G401.6 (cell line): ENCODE data around the gene CRIM1.

Source experiments
- FAIRE-seq: peaks from 2 replicates; lab custom pipeline; 2012; peaks lifted over from hg19 to GRCh38; lab: Jason Lieb, UNC

Gene CRIM1

GRCh38 chr2:36578343-36579296 lies 223.0 kb downstream of the CRIM1 start:
- peak; percentile 33 for FAIRE-seq

GRCh38 chr2:36579297-36579664 lies 223.7 kb downstream of the CRIM1 start:
- no peak for FAIRE-seq

- FAIRE-seq = no peak
Observed at GRCh38 chr2:36582538-36582937, 227.0 kb downstream of the CRIM1 start.

- FAIRE-seq = no peak
Observed at GRCh38 chr2:36582951-36583350, 227.4 kb downstream of the CRIM1 start.

GRCh38 chr2:36584148-36584794 lies 228.7 kb downstream of the CRIM1 start:
- no peak for FAIRE-seq

GRCh38 chr2:36586672-36587071 lies 231.1 kb downstream of the CRIM1 start:
- FAIRE-seq = no peak

- no peak for FAIRE-seq
Observed at GRCh38 chr2:36587101-36587500, 231.5 kb downstream of the CRIM1 start.

- FAIRE-seq = peak; percentile 8
Observed at GRCh38 chr2:36587556-36587955, 232.0 kb downstream of the CRIM1 start.

- FAIRE-seq = no peak
Observed at GRCh38 chr2:36589230-36589630, 233.7 kb downstream of the CRIM1 start.

GRCh38 chr2:36594849-36595248 lies 239.3 kb downstream of the CRIM1 start:
- no peak for FAIRE-seq

GRCh38 chr2:36596397-36596796 lies 240.8 kb downstream of the CRIM1 start:
- FAIRE-seq = no peak

- no peak for FAIRE-seq
Observed at GRCh38 chr2:36597003-36597531, 241.5 kb downstream of the CRIM1 start.

GRCh38 chr2:36597532-36598377 lies 242.2 kb downstream of the CRIM1 start, which contains the start of gene FEZ2:
FEZ2 (minus strand) TSS chr2:36598168; CDS start chr2:36598142, 26 bp downstream.
- no peak for FAIRE-seq
